IPS-NIHi7 (cell line): ENCODE measurements around the gene NTF3.

Experiments
- DNase-seq: peaks from one replicate; pipeline ENCODE4 v3.0.0; 2012; ENCODE audit warnings: mixed read lengths; ENCODE audit errors: extremely low spot score

Gene NTF3

GRCh38 chr12:5430641-5431603, 986 bp upstream of the NTF3 start:
- no peak for DNase-seq

DNA sequence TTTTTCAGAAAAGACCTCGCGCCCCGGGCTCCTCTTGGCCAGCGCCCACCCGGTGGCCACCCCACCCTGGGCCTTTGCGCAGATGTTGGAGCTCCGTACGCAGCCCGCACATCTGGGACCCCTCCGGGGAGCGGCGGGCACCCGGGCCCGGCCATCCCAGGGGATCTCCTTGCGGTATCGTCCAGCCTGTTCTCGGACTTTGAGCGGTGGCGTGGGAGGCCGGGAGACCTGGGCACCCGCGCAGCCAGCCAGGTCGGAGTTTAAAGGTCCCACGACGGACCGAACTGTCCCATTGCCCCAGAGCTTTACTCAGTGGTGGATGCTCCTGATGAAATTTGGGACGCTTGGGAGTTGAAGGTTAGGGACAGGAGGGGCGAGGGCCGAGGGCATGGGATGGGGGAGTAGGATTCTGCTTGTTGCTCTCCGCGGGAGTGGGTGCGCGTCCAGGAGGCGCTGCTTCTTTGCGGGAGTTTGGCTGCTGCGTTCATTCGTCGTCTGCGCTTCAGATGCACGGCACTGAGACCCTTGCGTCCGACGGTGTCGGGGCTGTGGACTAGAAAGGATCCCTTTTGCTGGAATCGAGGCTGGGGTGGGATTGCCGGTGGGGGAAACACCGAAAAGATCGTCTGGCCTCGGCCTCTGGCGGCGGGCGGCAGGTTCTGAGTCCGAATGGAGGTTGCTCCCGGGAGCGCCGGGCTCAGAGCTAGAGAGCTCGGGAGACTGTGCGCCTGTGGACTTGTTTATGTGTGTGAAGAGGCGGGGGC, 1.4 kb downstream of the NTF3 start:
- DNase-seq: peak; percentile 75

DNA sequence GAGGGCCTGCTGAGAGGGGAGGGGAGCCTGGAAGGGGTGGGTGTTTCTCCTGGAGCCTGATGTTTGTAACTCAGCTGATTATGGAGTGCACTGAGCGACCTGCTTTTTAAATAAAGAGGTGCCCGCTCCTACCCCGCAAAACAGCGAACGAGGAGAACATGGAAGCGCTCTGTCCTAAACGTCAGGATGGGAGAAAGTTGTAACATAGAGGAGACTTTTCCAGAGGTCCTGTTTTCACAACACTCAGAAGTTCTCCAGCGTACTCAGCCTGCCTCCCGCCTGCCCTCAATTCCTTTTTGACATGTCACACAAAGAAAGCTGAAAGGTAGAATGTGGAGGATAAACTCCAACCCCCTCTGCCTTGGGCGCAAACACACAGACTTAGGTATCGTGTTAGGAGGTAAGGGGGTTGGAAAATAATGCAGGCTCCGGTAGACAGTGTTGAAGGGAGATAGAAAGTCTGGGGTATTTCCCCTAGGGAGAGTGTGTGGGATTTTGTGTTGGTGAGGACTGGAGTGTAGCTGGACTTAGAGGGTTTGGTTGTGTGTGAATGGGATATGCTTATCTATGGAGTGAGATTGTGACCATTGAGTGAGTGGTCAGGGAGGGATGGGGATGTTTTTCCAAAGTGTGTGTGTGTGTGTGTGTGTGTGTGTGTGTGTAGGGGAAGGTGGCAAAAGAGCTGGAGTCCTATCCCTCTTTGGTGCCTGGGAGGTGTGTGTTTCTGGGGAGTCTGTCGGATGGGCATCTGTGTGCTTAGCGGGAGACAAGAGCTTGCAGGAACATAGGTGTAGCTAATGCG, 2.1 kb downstream of the NTF3 start:
- DNase-seq: no peak

DNA sequence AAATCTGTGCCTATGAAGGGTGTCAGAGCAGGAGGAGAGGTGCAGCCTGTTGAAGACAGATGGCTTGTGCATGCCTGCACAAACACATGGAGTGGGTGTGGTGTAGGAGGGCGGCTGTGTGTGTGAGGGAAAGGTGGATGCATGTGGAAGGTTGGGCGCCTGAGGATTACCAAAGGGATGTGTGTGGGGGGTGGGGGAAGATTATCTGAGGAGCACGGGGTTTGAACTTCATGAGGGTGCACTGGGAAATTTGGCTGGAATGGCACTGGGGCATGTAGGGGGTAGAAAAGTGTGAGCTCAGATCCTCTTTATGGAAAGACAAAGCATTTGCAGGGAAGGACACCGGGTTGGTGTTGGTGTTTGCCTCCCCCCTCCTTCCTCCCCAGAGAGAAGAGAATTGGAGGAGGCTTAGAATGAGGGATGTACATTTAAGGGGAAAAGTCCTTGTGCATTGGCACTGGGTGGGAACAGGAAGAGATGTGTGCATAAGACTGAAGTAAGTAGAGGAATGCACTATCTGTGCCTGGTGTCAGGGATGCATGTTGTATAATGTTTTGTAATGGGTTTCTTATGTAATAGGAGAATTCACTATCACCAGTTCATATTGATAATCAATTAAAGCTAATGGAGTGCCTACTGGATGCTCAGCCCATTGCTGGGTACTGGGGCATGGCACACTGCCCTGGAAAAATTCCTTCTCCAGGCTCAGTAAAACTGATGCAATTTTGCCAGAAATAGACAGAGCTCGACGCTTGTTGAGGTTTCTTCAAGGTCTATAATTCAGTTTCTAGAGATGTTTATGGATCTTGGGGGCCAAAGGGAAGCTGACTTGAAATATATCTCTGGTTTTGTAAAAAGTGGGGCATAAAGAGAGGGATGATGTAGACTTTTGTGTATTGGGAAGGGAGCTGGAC, 3.0 kb downstream of the NTF3 start:
- DNase-seq: peak; percentile 7

GRCh38 chr12:5437182-5437583, 5.3 kb downstream of the NTF3 start:
- no peak for DNase-seq

DNA sequence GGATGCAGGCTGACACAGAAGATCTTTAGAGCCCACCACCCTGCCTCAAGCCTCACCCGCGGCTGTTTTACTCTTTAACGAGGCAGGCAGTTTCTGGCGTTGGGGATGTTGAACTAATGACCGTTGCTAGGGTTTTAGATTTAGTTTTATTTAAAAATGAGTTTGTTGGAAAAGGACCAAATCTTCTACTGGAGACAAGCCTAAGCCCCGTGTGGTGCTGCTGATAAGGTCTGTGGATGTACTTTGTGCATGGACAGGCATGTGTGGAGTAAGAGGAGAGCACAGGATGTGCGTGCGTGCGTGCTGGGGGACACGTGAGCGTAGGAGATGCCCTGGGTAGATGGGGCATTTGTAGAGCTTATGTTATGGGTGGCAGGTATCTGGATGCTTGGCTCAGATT, 5.7 kb downstream of the NTF3 start:
- no peak for DNase-seq

- no peak for DNase-seq
Observed at GRCh38 chr12:5438671-5439200, 6.8 kb downstream of the NTF3 start.

DNA sequence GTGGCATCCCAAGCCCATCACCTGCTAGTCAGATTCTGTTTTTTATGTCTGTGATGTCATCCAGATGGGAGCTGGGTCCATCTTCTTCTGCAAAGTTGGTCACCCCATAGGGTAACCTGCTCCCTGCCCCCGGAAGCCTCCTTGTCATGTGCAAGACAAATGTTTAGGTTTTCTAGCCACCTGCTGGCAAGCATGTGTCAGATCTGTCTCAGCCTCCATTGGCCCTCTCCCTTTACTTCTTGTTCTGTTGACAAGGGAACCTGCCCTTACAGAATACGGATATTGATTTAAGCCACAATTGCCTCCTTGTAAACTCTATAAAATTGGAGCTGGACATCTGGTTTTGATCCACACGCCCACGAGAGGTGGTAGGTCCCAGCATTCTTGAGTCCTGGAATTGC, 7.5 kb downstream of the NTF3 start:
- no peak for DNase-seq

- no peak for DNase-seq
Observed at GRCh38 chr12:5439788-5440300, 7.9 kb downstream of the NTF3 start.

DNA sequence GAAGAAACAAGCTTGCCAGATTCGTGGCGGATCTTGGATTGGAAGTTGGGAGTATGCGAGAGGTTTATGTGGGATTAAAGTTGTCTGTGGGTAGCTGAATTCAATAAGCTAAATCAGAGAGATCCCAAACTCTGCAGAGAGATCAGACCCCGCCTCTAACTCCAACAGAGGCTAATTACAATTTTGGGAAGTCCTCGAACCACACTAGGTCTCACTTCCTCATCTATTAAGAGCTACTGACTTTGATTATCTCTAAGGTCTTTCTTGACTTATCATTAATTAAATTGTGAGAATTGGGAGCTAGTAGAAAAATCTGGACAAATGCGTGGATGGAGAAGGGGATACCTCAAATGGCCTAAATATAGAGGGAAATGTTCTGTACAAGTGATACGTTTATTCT, 9.1 kb downstream of the NTF3 start:
- no peak for DNase-seq

GRCh38 chr12:5441497-5442236, 9.8 kb downstream of the NTF3 start:
- DNase-seq: no peak

- peak; percentile 64 for DNase-seq
Observed at GRCh38 chr12:5442251-5443006, 10.5 kb downstream of the NTF3 start.

DNA sequence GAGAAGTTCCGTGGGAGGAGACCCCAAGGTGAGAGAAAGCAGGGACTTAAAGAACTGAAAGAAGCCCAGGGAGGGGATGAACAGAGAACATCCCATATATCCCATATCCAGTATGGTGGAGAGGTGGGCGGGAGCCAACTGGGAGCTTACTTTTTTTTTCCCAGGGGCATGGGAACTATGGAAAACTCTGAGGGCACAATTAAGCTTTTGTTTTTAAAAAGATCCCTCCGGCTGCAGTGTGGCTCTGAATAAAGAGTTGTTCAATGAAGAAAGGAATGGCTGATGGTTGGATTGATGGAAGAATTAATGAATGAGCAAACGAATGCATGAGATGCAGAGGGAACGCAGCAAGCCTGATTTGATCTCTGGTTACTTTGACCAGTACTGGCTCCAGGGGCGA, 12.6 kb downstream of the NTF3 start:
- no peak for DNase-seq

DNA sequence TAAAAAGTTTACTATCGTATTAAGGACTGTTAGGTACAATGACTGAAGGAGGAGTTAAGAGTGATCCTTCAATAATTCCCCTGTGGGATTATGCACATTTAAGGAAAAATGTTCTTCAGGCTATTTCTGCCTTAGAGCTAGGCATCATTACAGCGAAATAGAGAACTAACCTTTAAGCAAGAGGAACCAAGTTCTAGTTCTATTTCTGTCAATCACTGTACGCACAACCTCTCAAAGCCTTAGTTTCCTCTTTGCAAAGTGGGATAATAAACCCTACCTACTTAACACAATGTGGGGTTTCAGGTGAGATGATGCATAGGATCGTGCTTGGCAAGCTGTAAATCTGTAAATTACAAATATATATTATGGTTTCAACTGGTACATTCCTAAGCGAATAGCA, 15.4 kb downstream of the NTF3 start:
- DNase-seq: no peak

DNA sequence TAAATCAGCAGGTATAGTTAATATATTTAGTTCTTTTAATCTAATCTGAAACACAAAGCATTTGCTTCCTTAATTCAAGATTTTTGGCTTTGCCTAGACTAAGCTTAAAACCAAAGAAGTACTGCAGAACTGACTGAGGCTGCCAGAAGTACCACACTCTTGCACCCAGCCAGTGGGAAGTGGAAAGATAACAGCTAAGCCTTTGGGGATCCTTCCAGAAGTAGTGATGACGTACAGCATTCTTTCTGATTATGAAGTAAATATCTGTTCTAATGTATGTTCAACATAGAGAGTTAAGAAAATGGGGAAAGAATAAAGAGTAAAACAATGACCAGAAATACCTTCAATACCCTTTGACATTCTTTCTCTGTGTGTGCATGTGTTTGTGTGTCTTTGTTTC, 19.3 kb downstream of the NTF3 start:
- DNase-seq: no peak

DNA sequence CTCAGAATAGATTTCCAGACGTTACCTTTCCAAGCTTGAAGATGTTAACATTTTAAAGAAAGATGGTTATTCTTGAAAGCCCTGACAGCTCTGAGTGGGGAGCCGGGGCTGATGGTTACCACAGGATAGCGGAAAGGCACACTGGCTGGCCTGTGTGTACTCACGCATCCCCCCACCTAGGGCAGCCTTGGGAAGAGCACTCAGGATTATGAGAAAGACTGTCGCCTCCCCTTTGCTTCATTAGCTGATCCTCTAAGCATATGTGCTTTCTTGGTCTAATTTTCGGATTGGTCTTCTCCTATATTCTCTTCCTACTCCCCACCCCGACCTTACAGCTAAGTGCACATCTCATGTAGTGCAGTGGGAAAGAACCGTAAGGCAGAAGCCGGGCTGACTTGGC, 20.7 kb downstream of the NTF3 start:
- no peak for DNase-seq

DNA sequence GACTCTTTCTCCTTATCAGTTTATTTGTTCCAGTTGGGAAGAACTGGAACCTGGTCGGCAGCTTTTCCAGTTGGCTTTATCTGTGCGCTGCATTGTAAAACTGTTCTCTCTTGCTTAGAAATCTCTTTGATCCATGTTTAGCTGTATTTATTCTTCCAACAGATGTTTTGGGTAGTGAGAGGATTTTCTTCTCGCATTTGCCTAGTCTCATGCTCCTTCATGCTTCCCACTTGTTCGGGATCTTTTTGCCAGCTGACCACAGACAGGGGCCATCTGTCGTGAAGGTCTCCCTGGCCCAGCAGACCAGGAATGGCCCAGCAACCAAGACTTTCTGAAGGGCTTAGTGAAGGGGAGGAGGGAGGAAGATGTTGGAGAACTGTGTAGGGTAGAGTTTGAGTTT, 21.6 kb downstream of the NTF3 start:
- DNase-seq: no peak

GRCh38 chr12:5455045-5455444, 23.1 kb downstream of the NTF3 start:
- DNase-seq: no peak

- no peak for DNase-seq
Observed at GRCh38 chr12:5456030-5456429, 24.1 kb downstream of the NTF3 start.
